MM.1S (cell line): ENCODE data around the gene KCNIP1.

Source experiments
- EZH2 ChIP-seq: fragments of 300-600 bp; sonication (generic); optimal IDR thresholded peaks from 2 replicates; pipeline ENCODE3; 2017; ENCODE audit warnings: low read depth, mild to moderate bottlenecking, antibody characterized with exemption, low read length, mixed read lengths
- EZH2phosphoT487 ChIP-seq: fragments of 300-600 bp; sonication (generic); IDR thresholded peaks from 2 replicates; pipeline ENCODE4 v1.6.1; 2018; ENCODE audit warnings: antibody characterized with exemption, low read length
- TF ChIP-seq, protein P1 (sequence below): fragments of 300-600 bp; sonication (generic); IDR thresholded peaks from 2 replicates; pipeline ENCODE4 v1.5.1; 2016; ENCODE audit warnings: antibody characterized with exemption, low read length, mixed read lengths

DNA sequence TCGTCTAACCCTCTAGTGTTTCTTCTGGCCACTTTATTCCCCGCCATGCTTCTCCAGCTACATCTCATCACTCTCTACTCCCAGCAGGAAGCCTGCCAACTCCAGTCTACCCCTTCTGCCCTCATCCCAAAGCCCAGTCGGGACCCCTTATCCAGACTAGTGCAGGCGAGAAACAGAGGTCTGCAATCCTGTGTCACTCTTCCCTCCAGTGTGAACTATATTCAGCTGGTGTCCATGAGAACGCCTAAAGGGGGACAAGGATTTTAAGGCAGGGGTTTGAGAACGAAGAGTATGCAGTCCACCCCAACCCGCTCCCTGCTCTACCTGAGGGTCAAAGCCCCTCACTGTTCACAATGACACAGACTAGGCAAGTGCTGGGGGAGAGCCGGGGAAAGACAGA lies 238.0 kb downstream of the KCNIP1 start:
- TF ChIP-seq, protein P1, sequence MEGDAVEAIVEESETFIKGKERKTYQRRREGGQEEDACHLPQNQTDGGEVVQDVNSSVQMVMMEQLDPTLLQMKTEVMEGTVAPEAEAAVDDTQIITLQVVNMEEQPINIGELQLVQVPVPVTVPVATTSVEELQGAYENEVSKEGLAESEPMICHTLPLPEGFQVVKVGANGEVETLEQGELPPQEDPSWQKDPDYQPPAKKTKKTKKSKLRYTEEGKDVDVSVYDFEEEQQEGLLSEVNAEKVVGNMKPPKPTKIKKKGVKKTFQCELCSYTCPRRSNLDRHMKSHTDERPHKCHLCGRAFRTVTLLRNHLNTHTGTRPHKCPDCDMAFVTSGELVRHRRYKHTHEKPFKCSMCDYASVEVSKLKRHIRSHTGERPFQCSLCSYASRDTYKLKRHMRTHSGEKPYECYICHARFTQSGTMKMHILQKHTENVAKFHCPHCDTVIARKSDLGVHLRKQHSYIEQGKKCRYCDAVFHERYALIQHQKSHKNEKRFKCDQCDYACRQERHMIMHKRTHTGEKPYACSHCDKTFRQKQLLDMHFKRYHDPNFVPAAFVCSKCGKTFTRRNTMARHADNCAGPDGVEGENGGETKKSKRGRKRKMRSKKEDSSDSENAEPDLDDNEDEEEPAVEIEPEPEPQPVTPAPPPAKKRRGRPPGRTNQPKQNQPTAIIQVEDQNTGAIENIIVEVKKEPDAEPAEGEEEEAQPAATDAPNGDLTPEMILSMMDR = no peak
- TF ChIP-seq EZH2phosphoT487 = no peak
- no peak for TF ChIP-seq EZH2
